Stimulated activated CD8-positive, alpha-beta memory T cell treated with anti-CD3 and anti-CD28 coated beads, Interleukin-4, amount 100 ng/mL, for 1 hour (primary cell): ENCODE results near the gene MYBPC2.

Source experiments
- DNase-seq, 2 donors: peaks; one replicate each; pipeline ENCODE4 v3.0.0-alpha.2; 2020; ENCODE audit warnings: low read depth in 2 of 2, low spot score in 1 of 2

The MYBPC2 gene

DNA sequence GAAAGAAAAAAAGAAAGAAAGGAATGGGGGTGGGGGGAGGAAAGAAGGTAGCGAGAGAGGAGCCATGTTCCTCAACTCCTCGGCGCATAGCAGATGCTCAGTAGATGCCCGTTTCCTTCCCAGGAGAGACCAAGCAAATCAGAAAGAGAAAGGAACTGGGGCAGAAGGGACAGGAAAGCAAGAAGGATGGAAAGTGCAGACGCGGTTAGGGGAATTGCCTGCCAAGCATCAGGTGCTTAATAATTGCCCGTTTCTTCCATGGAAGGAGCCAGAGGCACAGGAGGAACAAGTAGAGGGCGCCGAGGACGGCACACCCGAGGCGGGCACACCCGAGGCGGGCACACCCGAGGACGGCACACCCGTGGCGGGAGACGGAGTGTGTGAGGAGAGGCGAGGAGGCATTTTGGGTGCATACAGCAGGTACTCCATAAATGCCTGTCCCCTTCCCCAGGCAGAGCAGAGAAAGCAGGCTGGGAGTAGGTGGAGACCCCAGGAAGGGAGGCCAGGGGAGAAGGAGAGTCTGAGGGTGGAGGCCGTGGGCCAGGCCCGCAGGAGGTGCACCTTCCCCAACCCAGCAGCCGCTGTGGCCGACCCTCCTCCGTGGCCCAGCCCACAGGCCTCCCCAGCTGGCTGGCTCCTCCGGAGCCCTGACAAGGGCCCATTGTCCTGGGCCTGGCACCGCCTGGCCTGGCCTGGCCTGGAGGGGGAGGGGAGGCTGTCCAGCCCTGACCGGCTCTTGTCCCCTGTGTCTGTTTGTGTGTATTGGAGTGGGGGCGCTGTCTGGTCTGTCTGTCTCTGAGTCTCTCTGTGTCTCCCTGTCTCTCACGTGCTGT is 63.7 kb downstream of the MYBPC2 start:
- no peak for DNase-seq

DNA sequence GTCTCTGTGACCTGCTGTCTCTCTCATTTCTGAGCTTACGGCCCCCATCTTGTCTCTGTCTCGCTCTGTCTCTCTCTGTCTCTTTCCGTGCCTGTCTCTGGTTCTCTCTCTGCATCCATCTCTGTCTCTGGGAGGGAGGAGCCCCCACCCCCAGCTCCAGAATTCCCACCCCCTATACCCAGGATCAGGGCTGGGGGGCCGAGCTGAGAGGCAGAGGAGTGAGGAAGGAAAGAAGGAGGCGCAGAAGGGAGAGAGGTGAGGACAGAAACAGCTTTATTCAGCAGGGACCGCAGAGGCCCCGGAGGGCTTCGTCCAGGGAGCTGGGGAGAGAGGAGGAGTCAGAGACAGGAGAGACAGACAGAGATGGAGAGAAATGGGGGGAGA is 64.3 kb downstream of the MYBPC2 start:
- no peak for DNase-seq

DNA sequence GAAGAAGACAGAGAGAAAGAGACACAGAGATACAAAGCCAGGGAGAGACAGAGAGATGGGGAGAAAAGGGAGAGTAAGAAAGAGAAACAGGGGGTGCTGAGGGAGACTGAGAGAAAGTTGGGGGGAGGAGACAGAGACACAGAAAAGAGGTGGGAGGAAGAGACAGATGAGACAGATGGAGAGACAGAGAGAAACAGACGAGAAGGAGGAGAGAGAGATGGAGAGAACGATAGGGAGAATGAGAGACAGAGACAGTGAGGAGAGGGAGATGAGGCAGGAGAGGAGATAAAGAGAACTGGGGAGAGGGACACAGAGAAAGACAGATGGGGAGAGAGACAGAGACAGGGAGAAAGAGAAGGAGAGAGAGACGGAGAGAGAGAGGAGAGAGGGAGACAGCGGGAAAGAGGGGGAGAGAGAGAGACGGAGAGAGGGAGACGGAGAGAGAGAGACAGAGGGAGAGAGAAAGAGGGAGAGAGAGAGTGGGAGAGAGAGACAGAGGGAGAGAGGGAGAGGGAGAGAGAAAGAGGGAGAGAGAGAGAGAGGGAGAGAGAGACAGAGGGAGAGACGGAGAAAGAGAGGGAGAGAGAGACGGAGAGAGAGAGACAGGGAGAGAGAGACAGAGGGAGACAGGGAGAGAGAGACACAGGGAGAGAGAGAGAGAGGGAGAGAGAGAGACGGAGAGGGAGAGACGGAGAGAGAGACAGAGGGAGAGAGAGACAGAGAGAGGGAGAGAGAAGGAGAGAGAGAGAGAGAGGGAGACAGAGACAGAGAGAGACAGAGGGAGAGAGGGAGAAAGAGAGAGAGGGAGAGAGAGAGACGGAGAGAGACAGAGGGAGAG is 65.7 kb downstream of the MYBPC2 start:
- DNase-seq: no peak

DNA sequence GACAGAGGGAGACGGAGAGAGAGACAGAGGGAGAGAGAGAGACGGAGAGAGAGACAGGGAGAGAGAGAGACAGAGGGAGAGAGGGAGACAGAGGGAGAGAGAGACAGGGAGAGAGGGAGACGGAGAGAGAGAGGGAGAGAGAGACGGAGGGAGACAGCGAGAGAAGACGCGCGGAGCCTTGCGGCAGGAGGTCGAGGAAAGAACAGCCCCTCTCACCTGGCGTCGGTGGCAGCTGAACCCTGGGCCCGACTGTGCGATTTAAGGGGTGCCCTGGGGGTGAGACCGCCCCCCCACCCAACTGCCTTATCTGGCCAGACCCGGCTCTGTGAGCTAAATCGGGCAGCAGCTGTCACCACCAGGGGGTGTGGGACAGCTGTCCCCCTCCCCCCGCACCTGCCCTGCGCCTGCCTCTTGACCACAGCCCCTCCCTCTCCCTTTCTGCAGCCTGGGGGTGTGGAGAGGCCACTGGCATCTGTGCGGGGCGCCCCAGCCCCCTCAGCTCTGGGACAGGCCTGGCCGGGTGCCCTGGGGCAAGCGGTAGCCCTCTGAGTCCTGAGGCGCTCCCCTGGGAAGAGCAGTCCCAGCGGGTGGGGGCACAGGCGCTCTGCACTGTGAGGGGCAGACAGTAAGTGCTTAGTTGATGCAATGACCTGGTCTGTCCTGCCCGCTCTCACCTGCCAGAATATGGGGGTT is 67.5 kb downstream of the MYBPC2 start:
- DNase-seq: no peak

DNA sequence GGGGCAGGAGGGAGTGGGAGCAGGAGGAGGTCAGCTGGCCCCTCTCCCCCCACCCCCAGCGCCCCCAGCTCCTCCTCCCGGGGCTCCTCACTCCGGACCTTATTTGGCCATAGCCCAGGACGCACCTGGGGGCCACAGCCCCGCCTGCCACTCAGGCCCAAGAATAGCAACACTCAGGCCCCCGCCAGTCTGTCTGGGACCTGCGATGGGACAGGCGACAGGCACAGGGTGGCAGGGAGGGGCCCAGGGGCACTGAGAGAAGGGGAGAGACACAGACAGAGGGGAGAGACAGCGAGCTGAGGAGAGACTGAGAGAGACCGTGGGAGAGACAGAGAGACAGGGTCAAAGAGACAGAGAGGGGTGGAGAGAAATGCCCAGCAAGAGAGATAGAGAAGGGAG is 68.1 kb downstream of the MYBPC2 start:
- DNase-seq: no peak

DNA sequence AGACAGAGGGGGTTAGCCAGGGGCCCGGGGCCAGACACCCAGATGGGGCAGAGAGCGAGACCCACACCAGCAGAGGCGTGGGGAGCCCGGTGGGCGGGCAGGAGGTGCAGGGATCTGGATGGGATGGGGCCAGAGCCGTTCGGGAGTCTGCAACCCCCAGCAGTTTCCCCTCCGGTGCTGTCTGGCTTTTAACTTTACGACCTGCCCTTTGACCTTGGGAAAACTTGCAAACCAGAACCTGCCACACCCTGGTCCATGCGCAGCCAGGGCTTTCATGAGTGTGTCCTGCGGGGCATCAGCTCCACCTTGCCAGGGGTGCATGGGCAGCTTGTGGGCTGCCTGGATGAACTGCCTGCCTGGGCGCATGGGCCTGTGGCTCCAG is 68.5 kb downstream of the MYBPC2 start:
- DNase-seq: no peak

DNA sequence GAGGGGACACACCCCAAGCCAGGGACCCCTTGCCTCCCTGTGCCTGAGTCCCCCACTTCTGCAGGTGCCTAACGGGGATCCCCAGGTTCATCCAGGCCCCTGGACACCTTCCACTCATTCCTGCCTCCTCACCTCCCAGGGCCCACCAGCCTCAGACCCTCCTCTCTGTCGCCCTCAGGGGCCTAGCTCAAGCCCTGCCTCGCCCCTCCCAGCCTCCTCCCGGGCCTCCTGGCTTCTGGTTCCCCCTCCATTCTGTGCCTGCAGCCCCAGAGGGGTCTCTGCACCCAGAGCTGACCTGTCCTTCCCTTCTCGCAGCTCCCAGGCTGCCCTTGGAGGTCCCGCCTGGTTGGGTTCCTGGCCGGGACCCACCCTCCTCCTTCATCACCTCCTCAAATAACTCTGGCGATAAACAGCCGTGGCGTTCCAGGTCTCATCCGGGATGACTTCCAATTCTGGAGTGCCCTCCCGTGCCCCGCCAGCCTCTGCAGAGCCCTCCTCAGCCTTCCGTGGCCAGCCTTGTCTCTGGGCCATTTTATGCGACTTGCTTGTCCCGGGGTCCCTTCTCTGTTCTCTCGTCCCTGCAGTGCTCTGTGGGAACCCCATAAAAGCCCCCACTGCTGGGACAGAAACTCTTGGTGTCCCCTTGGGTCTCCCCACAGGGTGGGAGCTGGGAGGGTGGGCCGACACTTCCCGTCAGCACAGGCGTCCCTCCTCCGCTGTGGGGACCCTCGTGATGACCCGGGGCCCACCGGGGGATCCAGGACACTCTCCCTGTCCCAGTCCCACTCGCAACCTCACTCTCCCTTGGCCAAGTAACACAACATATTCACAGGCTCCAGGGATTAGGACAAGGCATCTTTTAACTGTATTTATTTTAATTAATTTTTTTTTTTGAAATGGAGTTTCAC is 69.1 kb downstream of the MYBPC2 start:
- no peak for DNase-seq

DNA sequence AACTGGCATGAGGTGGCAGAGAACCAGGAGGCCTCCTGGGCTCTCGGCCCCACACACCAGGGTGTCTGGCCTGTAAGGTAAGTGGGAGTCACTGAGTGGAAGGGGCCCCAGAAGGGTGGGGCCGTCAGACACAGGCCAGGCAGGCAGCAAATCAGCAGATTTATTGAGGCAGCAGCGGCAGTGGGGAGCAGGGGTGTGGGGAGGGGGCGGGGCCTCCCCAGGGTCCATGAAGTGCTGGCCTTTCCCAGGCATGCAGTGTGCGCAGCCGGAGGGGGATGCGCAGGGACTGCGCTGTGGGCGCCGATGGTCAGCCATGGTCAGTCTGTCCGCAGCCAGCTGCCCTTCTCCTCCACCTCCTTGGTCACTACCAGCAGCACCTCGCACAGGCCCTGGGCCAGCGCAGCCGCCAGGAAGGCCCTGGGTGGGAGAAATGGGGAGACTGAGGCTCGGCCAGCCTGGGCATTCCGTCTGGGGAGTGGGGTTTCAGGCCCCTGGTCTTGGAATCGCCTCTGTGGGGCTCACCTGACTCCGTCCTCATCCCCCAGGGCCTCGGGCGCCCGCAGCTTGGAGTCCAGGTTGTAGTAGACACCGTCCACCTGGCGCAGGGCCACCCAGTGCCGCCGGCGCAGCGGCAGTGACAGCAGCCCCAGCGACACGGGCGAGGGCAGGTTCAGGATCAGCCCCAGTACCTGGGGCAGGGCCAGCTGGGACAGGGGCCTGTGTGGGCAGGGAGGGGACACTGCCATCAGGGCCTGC is 73.3 kb downstream of the MYBPC2 start:
- DNase-seq: no peak

DNA sequence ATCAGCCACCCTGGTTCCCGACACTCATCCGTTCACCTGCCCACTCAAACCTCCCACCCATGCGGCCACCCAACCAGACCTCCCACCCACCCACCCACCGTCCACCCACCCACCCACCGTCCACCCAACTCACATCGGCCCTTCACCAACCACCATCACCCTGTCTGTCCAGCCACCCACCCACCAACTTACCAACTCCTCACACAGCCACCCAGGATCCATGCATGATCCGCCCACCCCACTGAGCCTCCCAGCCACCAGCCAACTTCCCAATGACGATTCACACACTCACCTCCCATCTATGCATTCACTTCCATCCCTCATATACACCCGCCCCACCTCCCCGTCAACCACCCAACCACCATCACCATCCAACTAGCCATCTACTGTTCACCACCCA is 74.0 kb downstream of the MYBPC2 start:
- DNase-seq: no peak

DNA sequence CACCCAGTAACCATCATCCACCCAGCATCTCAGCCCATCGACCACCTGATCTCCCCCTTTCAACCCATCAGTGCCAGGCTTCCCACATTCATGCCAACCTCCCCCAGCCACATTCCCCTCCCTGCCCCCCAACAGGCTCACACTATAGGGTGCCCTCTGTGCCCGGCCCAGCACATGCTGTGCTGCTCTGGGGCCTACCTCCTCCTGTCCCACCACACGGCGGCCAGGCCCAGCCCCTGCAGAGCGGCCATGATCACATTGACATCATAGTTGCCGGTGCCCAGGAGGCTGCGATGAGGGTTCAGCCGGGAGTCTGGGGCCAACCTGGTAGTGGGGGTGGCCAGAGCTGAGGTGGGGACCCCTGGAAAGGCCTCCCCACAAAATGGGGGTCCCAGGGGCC is 74.7 kb downstream of the MYBPC2 start:
- no peak for DNase-seq

DNA sequence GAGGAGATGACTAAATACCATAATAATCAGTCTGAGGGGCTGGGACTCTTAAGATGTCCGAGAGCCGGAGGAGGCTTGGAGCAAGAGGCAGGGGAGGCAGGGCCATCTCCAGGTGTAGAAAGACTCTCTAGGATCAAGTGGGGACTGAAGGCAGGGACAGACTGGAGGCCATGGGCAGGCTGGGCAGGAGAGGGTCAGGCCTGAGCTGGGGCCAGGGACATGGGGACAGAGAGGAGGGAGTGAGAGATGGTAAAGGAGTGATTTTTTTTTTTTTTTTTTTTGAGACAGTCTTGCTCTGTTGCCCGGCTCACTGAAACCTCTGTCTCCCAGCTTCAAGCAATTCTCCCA is 76.1 kb downstream of the MYBPC2 start:
- DNase-seq: no peak

DNA sequence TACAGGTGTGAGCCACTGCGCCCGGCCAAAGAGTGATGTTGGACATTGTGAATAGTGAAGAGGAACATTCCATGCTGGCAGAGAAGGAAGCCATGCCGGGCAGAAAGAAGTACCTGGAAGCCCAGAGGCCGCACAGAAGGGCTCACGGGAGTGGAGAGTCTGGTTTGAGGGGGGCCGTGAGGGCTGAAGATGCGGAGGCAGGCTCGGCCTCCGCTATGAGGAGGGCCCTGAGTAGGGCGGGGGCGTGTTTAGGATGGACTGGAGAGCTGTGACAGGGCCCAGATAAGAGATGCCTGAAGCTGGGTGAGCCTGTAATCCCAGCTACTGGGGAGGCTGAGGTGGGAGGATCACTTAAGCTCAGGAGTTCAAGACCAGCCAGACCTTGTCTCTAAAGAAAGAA is 76.7 kb downstream of the MYBPC2 start:
- DNase-seq: no peak

DNA sequence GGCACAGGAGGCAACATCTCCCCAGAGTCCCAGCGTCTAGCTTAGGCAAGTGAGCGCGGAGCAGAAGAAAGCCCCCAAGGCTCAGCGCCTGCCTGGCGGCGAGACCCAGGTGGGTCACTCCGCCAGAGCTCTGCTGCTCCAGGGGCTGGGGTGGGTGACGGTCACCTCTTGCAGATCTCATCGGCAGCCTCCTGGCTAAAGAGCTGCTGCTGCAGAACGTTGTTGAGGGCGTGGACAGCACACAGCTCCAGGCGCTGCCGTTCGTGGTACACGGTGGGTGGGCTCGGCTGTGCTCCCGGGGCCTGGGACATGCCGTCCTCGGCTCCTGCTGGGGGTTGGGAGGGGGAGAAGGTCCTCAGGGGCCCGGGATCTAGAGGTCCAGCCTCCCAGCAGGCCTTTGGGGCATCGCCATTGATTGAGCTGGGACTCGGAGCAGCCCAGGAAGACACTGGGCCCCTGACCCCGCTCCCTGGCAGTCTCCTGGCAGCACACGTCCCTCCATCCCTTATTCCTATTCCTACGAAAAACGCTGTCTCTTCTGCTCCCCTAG is 77.5 kb downstream of the MYBPC2 start:
- no peak for DNase-seq

DNA sequence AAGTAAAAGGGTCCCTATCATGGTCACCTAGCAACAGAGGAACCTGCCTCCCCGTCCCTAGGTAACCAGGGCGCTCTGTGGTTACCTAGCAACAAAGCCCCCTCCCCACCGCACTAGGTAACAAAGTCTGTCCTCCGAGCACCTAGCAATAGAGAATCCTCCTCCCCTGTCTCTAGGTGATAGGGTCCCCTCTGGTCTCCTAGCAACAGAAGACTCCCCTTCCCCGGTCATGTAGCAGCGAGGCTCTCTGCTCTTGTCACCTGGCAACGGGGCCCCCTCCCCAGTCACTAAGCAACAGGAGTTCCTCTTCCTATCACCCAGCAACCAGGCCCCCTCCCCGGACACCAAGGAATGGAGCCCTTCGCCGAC is 78.0 kb downstream of the MYBPC2 start:
- DNase-seq: no peak

DNA sequence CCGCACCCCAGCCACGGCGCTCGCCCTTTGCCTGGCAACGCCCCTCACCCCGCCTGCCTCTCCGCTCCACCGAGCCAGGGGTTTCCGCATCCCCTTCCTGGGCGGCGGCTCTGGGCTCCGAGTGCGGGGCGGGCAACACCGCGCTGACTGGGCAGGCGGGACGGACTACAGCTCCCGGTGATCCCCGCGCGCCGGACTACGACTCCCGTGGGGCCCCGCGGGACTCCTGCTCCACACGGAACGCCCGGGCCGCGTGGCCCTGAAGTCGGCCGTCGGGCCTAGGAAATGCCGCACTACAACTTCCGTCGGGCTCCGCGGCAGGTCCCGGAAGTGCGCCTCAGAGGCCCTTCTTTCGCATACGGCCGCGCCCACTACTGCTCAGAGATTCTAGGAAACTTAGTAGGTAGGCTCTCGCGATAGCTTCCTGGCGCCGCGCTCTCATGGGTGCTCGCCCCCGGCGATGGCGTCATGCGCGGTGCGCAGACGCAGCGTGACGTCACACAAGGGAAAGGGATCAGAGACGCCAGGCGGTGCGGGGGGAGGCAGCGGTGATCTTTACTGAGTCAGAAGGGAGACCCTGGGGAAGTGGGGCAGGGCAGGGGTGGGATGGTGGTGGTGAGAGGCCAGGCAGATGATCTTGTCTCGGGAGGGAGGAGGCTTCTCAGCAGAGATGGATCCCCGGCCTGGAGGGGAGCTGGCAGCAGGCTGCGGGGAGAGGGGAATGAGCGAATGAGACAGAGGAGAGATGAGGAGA is 78.6 kb downstream of the MYBPC2 start, which contains the start of gene JOSD2:
TSS of gene JOSD2 (minus strand) at position 123 of the 754 bp plus-strand sequence. CDS start 760 bp downstream, outside the sequence.
- peak; percentile 92 for DNase-seq

DNA sequence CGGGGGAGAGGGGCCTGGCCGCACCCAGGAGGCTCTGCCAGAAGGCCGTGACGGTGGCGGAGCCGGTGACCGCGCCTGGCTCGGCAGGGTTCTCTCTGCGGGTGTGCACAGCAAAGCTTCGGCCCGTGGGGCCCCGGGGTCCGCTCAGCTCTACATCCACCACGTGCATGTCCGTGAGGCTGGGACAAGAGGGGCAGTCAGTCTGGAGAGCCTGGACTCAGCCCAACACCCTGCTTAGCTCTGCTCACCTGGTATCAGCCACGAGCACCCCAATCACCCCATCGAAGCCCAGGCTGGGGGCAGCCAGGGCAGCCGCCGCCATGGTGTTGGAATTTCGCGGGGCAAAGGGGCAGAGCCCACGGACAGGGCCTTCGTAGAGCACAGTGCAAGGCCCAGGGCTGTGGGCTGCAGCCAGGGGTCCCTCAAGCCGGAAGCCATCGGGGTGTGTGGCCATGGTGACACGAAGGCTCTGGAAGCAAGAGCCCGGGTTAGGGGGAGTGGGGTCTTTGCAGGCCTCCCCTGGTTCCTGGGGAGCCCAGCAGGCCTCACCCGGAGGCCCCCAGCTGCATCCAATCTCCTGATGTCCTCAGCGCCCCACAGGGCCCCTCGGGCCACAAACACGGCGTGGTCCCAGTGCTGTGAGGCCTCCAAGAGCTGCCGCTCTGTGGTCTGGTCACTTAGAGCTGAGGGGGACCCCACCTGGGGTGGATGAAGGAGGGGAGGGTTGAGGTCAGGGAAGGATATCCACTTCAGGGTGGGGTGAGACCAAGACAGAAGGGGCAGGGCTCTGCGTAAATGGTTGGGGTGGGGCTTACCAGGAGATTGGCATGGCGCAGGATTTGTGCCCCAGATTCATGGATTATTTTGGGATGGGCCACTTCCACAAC is 79.7 kb downstream of the MYBPC2 start:
- DNase-seq: no peak

DNA sequence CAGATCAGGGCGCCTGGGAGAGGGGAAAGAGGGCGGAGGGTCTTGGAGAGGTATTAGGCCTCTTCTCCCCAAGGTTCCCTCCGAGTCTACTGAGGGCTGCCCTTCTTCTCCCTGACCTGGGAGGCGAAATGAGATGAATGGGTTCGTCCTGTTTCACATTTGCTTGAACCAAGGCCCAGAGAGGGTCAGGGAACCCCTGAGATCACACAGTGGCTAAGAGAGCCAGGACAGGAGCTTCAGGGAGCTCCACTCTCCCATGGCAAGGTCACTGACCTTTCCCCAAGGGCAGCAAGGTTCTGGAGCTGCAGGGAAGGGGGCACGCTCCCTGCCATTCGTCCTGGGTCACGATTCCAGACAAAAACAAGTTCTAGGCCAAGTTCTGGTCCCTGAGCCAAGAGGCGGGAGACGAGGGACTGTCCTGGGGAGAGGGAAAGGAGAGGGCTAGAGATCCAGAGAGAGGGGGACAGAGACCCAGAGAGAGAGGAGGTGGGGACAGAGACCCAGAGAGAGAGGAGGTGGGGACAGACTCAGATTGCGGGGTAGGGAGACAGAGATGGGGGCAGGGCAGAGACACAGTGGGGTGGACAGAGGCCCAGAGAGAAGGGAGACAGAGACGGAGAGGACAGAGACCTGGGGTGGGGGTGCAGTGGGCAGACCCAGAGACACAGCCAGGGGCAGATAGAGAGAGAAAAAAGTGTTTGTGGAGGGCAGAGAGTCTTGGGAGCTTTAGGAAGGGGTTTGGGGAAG is 80.5 kb downstream of the MYBPC2 start:
- DNase-seq: no peak
